ENCODE results near the gene CDKN1A. TPM values are rescaled to one million over a fixed set of nuclear protein-coding genes. Genes with fewer than 3 reads are reported as not detected.
A peak's percentile ranks its signal among the peaks of the same experiment; 100 is the strongest.

The CDKN1A gene
- total RNA-seq, 4 donors from 2014 or later = 49.7 to 137 (median 81.7) TPM

DNA sequence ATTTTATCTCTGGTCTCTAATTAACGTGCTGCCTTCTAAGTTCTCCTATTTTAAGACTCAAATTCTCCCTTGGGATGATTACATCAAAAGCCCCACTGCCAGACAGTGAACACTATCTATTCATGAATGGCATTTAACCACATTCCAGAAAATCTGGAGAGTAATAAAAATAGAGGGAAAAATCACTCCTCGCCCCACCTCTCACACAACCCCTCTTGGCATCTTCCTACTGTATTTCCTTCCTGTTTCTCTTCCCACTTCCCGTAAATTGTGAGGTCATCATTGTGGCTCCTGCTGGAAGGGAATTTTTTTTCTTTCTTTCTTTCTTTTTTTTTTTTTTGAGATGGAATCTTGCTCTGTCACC is 50.6 kb downstream of the CDKN1A start:
- H3K4me3 ChIP-seq = no peak overlapping the region
- no peaks in the 10 kb centered on the region for H3K9me3 ChIP-seq
- H3K4me1 ChIP-seq = peaks cover 0 to 6% (median 0%) of the 10 kb centered on the region in 3 donors
- peak; percentile 18 for TF ChIP-seq POLR2AphosphoS5 (IDR thresholded peaks at IDR 0.05)
- no peak for TF ChIP-seq POLR2A (IDR thresholded peaks at IDR 0.05)
- no peak overlapping the region for H3K27ac ChIP-seq
- WGBS, 2 donors (ENCODE audit: low coverage in 1 of 2) = 46 to 51% methylated on average over 3 of the region's 3 CpGs
- no peaks in the 10 kb centered on the region for H3K27me3 ChIP-seq
- H3K36me3 ChIP-seq = no peaks in the 10 kb centered on the region
- ATAC-seq = peak; percentile 25

DNA sequence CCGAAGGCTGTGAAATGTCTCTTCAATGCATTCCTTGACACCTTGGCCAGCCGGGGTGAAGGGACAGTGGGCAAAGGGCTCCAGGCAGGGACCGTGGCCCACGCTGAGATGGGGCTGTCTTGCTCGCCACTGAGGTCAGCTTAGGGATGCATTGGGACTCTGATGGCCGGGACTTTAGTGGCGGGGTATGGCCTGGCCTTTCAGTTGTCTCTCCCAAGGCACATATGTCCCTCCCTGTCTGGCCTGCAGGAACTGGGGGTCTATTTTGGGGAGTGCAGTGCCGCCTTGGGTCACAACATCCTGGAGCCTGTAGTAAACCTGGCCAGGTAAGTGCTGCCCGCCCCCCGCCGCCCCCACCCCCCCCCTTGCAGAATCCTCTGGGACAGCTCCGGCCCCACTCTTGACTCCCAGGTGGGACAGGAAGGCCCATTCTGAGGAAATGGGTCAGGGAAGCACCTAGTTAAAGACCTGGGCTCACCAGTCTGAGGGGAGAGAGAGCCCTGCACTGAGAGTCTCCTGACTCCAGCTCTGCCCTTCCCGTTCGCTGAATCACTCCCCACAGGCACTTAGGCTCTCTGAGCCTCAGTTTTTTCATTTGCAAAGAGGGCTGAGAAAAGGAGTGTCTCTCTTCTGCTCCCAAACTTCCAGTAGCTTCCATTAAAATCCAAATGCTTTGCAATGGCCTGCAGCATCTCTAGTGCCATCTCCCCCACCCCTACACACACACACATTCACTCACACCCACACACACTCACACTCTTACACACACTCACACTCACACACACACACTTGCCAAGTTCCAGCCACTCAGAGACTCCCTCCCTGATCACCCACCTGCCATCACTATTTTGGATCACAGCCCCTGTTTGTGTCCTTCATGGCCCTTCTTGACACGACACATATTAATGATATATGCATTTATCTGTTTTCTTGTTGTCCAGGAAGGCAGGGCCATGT is 52.2 kb downstream of the CDKN1A start:
- H3K36me3 ChIP-seq = no peaks in the 10 kb centered on the region
- H3K4me3 ChIP-seq = no peak overlapping the region
- WGBS, 2 donors (ENCODE audit: low coverage in 1 of 2) = 96 to 97% methylated on average over 5 to 7 of the region's 15 CpGs
- ATAC-seq = no peak
- no peak for TF ChIP-seq POLR2A (IDR thresholded peaks at IDR 0.05)
- no peak for TF ChIP-seq POLR2AphosphoS5 (IDR thresholded peaks at IDR 0.05)
- TF ChIP-seq, protein P1, sequence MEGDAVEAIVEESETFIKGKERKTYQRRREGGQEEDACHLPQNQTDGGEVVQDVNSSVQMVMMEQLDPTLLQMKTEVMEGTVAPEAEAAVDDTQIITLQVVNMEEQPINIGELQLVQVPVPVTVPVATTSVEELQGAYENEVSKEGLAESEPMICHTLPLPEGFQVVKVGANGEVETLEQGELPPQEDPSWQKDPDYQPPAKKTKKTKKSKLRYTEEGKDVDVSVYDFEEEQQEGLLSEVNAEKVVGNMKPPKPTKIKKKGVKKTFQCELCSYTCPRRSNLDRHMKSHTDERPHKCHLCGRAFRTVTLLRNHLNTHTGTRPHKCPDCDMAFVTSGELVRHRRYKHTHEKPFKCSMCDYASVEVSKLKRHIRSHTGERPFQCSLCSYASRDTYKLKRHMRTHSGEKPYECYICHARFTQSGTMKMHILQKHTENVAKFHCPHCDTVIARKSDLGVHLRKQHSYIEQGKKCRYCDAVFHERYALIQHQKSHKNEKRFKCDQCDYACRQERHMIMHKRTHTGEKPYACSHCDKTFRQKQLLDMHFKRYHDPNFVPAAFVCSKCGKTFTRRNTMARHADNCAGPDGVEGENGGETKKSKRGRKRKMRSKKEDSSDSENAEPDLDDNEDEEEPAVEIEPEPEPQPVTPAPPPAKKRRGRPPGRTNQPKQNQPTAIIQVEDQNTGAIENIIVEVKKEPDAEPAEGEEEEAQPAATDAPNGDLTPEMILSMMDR (IDR thresholded peaks at IDR 0.05) = no peak
- no peak for TF ChIP-seq EP300 (IDR thresholded peaks at IDR 0.05)
- no peaks in the 10 kb centered on the region for H3K27me3 ChIP-seq
- H3K9me3 ChIP-seq = no peaks in the 10 kb centered on the region
- peaks cover 0 to 21% (median 0%) of the 10 kb centered on the region in 3 donors for H3K4me1 ChIP-seq
- H3K27ac ChIP-seq = no peak overlapping the region

DNA sequence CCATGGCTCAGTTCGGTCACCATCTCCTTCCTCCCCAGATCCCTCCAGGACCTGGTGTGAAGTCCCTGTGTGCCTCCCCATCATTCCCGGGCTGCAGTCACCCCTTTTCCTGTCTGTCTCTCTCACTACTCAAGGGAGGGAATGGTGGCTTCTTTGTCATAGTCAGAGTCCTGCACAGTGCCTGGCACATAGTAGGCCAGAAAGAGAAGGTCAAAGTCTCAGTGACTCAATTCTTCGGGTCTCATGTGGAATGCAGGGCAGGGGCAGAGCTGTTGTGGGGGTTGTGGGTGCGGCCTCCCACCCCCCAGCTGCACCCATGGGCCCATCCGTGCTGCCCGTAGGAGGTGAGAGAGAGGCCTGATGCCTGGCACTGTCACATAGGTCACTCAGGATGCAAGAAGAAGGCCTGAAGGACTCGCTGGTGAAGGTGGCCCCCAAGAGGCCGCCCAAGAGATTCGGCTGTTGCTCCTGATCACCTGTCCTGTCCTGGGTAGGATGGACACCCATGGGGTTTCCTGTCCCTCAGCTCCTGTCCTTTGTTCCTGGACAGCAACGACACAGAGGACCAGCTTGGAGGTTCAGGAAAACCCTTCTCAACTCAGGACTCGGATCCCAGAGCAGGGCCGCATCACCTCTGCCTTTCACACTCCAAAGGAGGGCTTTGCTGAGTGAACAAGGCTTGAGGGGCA is 53.3 kb downstream of the CDKN1A start:
- no peaks in the 10 kb centered on the region for H3K27me3 ChIP-seq
- H3K27ac ChIP-seq = no peak overlapping the region
- no peaks in the 10 kb centered on the region for H3K36me3 ChIP-seq
- no peak overlapping the region for H3K4me3 ChIP-seq
- ATAC-seq = no peak
- WGBS, 2 donors (ENCODE audit: low coverage in 1 of 2) = 89 to 93% methylated on average over 1 to 3 of the region's 12 CpGs
- no peaks in the 10 kb centered on the region for H3K9me3 ChIP-seq
- H3K4me1 ChIP-seq = peaks cover 0 to 26% (median 4%) of the 10 kb centered on the region in 3 donors
- TF ChIP-seq, protein P1 (IDR thresholded peaks at IDR 0.05) = no peak
- TF ChIP-seq POLR2AphosphoS5 (IDR thresholded peaks at IDR 0.05) (no peak), EP300 (IDR thresholded peaks at IDR 0.05) (no peak), POLR2A (IDR thresholded peaks at IDR 0.05) (no peak)

DNA sequence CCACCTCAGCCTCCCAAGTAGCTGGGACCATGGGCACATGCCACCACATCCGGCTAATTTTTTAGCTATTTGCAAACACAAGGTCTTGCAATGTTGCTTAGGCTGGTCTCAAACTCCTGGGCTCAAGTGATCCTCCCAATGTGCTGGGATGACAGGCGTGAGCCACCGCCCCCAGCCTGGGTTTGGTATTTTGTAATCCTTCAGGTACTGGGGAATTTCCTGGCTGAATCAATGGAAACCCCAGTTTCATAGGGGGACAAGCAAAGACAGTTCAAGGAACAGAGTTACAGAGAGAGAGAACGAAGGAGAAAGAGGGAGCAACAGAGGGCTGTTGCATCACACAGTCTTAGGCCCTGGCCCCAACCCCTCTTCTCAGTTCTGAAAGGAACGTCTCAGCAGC is 54.8 kb downstream of the CDKN1A start:
- WGBS, 2 donors (ENCODE audit: low coverage in 1 of 2) = 77 to 100% methylated on average over 2 to 3 of the region's 5 CpGs
- no peaks in the 10 kb centered on the region for H3K36me3 ChIP-seq
- no peaks in the 10 kb centered on the region for H3K27me3 ChIP-seq
- peaks cover 0 to 26% (median 4%) of the 10 kb centered on the region in 3 donors for H3K4me1 ChIP-seq
- H3K9me3 ChIP-seq = no peaks in the 10 kb centered on the region
- ATAC-seq = no peak
- TF ChIP-seq, protein P1 (IDR thresholded peaks at IDR 0.05) = no peak
- TF ChIP-seq POLR2AphosphoS5 (IDR thresholded peaks at IDR 0.05) (no peak), POLR2A (IDR thresholded peaks at IDR 0.05) (no peak), EP300 (IDR thresholded peaks at IDR 0.05) (no peak)
- no peak overlapping the region for H3K27ac ChIP-seq
- H3K4me3 ChIP-seq = no peak overlapping the region

DNA sequence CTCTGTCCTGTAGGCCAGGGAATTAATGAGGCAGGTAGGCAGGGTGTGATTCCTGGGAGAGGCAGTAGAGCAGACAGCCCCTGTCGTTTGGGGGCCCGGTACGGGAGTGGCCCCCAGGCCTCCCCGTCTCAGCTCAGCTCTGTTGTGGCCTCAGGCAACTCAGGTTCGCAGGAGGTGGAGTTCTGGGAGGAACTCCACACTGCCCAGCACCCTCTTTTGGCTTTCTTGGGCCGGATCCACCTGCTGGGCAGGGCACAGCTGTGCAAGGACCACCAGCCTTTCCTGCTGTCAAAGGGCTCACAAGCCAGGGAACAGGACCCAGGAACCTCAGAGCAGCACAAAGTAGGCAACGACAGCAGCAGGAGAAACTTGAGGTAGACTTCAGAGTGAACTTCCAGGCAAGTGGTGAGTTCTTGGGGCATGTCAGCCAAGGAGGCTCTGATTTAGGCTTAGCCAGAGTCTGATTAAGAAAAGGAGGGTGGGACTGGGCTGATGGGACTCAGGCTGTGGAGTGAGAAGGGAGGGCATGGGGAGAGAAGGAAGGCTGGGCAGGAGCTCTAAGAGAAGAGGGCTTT is 56.1 kb downstream of the CDKN1A start:
- WGBS, 2 donors (ENCODE audit: low coverage in 1 of 2) = 50 to 63% methylated on average over 1 of the region's 7 CpGs
- ATAC-seq = no peak

More for the DNA sequence above, 56.1 kb downstream of the CDKN1A start:
- Histone ChIP-seq H3K27me3 (no peaks in the 10 kb centered on the region), H3K27ac (peak overlapping the region in 3 of 4 donors; percentile 81), H3K36me3 (no peaks in the 10 kb centered on the region), H3K9me3 (no peaks in the 10 kb centered on the region), H3K4me1 (peaks cover 0 to 19% (median 4%) of the 10 kb centered on the region in 3 donors), H3K4me3 (peak overlapping the region in 1 of 2 donors; percentile 39)
- no peak for TF ChIP-seq POLR2A (IDR thresholded peaks at IDR 0.05)
- no peak for TF ChIP-seq POLR2AphosphoS5 (IDR thresholded peaks at IDR 0.05)
- TF ChIP-seq EP300 (IDR thresholded peaks at IDR 0.05) = no peak
- TF ChIP-seq, protein P1 (IDR thresholded peaks at IDR 0.05) = no peak

All from gastroesophageal sphincter (tissue), 4 donors.